Activated effector memory CD4-positive, alpha-beta T cell treated with Interleukin-2 at 50 U/mL for 16 hours (primary cell): ENCODE results near the gene CDK14.

ENCODE experiments used
- DNase-seq: peaks from one replicate; pipeline ENCODE4 v3.0.0-alpha.2; 2020

CDK14 gene

GRCh38 chr7:90853205-90853604, 257.1 kb downstream of the CDK14 start:
- no peak for DNase-seq

GRCh38 chr7:90856351-90857070, 260.4 kb downstream of the CDK14 start:
- DNase-seq = no peak

DNA sequence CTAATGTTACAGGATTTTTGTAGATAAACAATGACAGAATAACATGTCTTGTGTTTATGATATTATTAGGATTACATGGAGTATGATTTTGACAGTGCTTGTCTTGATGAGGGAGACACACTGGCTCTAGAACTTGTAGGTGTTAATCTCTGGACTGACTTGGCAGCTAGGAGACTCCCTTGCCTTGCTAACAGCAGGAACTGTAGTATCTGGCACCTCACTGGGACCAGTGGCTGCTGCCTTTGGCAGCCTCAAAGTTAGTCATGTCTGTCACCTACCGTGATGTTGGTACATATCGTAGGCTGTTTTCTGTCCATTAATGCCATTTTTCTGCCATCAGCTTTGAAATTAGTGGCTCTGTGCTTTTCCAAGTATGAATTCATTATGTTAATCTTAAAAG, 261.5 kb downstream of the CDK14 start:
- DNase-seq = no peak

GRCh38 chr7:90858546-90858945, 262.4 kb downstream of the CDK14 start:
- DNase-seq = no peak

- no peak for DNase-seq
These were observed 263.4 kb downstream of the CDK14 start for GRCh38 chr7:90859521-90859920.

DNA sequence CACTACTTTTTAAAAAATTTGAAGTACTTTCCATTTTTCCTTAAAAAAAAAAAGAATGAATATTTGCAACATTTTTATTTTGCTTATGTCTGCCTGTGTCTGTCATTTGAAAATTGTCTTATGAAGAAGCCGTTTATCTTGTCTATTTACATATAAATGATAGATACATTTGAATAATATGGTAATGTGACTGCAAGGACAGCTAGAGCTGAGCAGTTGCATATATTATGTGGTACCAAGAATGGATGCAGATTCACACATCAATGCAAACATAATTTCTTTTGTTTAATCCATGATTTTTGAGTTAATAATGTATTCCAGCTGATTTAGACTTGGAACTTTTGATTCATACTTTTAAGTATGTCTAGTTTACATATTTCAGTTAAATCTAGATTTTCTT, 268.0 kb downstream of the CDK14 start:
- DNase-seq = no peak

DNA sequence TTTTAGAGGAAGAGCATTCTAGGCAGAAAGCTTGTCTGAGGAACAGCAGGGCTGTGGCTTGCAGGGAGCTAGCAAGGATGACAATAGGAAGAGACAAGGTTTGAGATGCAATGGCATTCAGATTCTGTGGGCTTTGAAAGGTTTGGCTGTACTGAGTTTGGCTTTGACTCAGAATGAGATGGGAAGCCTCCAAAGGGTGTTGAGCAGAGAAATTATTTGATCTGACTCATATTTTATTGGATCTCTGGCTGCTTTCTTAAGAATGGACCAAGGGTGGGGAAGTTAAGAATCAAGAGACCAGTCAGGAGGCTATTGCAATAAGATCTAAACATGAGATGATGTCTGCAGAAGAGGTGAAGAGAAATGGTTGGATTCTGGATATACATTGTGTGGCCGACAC, 273.2 kb downstream of the CDK14 start:
- no peak for DNase-seq

GRCh38 chr7:90876701-90877100, 280.6 kb downstream of the CDK14 start:
- no peak for DNase-seq

GRCh38 chr7:90877201-90877600, 281.1 kb downstream of the CDK14 start:
- no peak for DNase-seq

DNA sequence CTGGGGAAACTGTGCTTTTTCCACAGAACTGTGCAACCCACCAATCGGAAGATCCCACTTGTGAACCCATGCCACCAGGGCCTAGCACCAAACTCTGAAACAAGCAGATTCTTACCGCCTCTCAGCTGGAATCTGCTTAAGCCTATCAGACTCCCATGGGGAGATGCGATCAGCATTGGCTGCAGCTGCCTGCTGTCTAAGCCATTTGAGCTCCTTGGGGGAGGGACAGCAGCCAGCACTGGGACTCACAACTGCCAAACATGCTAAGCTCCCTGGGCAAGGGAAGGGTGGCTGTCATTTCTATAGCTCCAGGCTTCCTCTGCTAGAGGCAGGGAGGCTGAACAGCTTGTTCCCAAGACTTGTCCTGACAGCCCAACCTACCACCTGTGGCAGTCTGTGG, 283.8 kb downstream of the CDK14 start:
- DNase-seq = no peak

DNA sequence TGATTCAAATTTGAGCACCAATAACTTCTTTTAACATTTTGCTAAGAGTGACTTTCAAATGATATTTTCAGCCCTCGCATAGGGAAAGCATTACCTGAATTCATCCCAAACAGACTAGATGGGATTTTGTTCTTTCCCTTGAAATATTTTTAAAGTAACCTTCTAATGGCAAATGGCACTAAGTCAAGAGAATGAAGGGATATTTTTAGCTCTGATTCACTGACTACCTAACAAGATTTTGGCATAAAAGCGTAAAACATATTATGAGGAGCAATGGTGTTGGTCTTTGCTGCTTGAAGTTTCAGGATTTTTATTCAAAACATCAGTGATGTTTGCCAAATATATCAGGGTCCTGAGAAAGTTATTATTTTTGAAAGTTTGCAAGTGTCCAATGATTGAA, 290.3 kb downstream of the CDK14 start:
- no peak for DNase-seq

DNA sequence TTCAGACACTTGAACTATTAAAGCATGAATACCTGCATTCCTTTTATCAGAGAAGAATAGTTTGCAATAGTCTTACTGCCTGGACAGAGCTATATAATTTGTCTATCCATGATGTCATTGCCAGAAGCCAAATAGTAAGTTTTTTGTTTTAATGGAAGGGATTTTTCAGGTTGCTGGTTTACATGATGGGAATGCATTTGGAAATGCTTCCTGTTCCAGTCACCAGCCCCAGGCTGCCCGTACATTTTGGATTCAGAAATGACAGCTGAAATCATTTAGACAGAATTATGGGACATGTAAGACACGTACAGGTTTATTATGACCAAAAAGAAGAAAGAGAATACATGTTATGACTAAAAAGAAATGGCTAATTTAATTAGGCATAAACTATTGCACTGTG, 293.1 kb downstream of the CDK14 start:
- no peak for DNase-seq

DNA sequence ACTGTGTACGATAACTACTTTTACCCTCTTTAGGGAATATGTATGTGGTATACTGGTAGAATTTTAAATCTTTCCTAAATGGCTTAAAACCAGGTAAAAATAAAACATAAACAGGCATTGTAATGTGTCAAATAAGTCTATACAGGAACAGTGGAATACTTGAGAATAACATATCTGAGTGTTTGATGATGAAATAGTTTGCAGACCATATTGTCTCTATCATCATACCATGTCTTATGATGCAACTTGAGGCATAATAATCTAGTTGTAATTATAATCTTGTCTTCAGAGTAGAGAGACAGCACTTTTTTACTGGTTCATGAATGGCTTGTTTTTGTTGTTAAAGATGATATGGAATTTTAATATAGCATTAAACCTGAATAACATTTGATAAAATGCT, 293.5 kb downstream of the CDK14 start:
- no peak for DNase-seq

DNA sequence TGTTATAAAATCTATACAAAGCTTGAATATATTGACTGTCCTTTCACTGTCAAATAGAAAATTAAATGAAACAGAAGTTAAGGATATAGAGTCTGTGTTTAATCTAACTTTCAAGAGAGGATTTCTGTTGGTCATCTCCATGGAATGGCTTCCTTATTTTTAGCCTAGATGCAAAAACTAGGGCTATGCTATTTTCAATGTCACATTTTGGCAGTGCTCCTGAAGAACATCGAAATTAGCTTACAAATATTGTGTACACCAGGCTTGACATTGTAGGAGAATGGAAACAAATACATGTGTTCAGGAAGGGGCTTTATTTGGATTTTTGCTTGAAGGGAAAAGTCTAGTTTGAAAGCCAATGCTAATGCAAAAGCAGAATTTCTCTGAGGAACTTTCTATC, 295.4 kb downstream of the CDK14 start:
- DNase-seq = no peak

GRCh38 chr7:90892213-90892612, 296.1 kb downstream of the CDK14 start:
- no peak for DNase-seq

DNA sequence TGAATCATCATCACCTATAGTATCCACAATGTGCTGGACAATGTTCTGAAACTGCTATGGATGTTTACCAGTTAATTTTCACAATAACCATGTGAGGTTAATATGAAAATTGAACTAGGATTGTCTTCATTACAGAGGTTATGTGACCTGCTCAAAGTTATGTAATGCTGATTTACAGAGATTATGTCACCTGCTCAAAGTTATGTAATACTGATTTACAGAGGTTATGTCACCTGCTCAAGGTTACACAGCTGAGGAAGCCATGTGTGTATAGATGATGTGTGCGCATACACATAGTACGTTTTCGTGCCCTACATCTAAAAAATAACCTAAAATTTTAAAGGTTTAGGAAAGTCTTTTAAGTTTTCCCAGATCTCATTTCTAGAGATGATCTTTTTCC, 298.0 kb downstream of the CDK14 start:
- no peak for DNase-seq

- no peak for DNase-seq
These were observed 300.3 kb downstream of the CDK14 start for GRCh38 chr7:90896458-90896857.

- DNase-seq = no peak
These were observed 301.9 kb downstream of the CDK14 start for GRCh38 chr7:90897961-90898469.

GRCh38 chr7:90900628-90901356, 304.7 kb downstream of the CDK14 start:
- no peak for DNase-seq

GRCh38 chr7:90903841-90904240, 307.7 kb downstream of the CDK14 start:
- DNase-seq = no peak

DNA sequence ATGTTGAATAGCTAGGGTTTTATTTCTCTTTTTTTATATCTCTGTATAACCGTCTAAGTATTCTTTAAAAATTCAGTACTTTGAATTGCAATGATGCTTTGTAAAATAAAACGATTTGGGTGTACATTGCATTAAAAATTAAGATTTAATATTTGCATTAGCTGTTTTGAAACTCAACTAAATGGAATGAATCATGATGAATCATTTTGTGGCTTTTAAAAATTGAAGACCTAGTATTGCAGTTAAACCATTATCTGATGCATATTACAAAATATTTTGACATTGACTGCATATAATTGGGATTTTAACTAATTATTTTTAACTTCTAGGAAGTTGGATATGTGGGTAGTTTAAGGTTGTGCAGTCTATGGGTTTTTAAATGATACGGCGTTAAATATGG, 314.0 kb downstream of the CDK14 start:
- no peak for DNase-seq

DNA sequence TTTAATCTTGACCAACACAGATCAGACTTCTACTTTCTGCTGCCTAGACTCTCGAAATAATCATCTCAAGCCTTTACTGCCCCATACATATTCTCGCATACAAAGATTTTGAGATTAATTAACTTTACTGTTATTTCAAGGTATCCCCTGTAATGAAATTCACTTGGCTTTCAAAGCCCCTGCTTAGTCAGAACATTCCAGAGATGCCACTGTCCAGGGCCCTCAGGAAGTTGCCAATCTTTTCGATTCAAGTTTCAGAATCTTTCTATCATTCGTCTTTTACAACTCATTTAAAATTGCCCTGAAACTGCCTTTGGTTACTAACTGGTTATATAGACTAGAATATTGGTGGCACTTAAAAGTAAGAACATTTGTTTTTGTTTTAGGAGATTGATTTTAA, 320.2 kb downstream of the CDK14 start:
- no peak for DNase-seq

GRCh38 chr7:90917539-90917938, 321.4 kb downstream of the CDK14 start:
- DNase-seq = no peak

GRCh38 chr7:90918303-90918702, 322.2 kb downstream of the CDK14 start:
- DNase-seq = no peak

- no peak for DNase-seq
These were observed 323.7 kb downstream of the CDK14 start for GRCh38 chr7:90919816-90920215.
